UCSD-AML1 (cell line): ENCODE data around the gene SYTL2.
"Not testable (repeated sequence)": the region's sequence is repeated elsewhere in the genome, so short reads cannot be mapped to it uniquely, and the experiment has no call there.

Experiments used
- DNase-seq: peaks from one replicate; lab custom pipeline; 2025; ENCODE audit not compliant: unreplicated experiment; lab: John Stamatoyannopoulos, UW

SYTL2 gene

GRCh38 chr11:85810871-85811611 lies at the start of gene SYTL2:
Gene SYTL2, minus strand, starts transcription at chr11:85811141. Its CDS starts 53,416 bp downstream, at chr11:85757725.
- DNase-seq: peak; percentile 29

DNA sequence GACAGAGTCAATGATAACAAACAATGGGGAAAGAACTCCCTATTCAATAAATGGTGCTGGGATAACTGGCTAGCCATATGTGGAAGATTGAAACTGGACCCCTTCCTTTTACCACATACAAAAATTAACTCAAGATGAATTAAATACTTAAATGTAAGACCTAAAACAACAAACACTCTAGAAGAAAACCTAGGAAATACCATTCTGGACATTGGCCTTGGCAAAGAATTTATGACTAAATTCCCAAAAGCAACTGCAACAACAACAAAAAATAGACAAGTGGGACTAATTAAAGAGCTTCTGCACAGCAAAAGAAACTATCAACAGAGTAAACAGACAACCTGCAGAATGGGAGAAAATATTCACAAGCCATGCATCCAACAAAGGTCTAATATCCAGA lies 48.6 kb upstream of the SYTL2 start:
- DNase-seq: not testable (repeated sequence)

- DNase-seq: no peak
Measured at GRCh38 chr11:85857098-85857497, 46.2 kb upstream of the SYTL2 start.

GRCh38 chr11:85855341-85855656 lies 44.4 kb upstream of the SYTL2 start, which contains the start of gene CCDC83:
Gene CCDC83, plus strand, starts transcription at chr11:85855383. Its CDS starts 9,741 bp downstream, at chr11:85865124.
- DNase-seq: no peak

GRCh38 chr11:85854557-85855340 lies 43.8 kb upstream of the SYTL2 start:
- DNase-seq: peak; percentile 91

DNA sequence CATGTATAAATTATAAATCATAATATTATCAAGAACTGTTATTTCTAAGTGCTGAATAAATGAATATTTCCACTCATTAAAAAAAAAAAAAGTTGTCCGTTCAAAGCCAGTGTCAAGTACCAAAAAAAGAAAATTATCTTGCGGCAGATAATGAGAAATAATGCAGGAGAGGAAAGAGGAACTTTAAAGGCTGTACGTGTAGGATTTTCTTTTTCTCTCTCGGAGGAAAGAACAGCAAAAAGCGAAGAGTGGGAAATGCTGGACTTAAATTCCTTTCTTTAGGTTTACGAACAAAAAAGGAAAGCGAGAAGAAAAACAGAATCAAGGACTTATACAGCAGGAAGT lies 43.2 kb upstream of the SYTL2 start:
- DNase-seq: no peak

DNA sequence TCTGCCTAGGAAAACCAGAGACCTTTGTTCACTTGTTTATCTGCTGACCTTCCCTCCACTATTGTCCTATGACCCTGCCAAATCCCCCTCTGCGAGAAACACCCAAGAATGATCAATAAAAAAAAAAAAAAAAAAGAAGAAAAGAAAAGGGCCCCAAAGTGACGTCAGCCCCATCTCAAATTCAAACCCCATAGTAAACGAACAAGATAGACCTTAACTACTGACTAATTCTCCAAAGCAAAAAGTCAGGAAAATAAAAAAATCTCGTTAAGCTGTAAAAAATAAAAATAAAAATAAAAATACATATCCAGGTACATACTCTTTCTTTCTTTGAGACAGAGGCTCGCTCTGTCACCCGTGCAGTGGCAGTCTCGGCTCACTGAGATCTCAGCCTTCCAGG lies 42.6 kb upstream of the SYTL2 start:
- not testable (repeated sequence) for DNase-seq

GRCh38 chr11:85852754-85853153 lies 41.8 kb upstream of the SYTL2 start:
- not testable (repeated sequence) for DNase-seq

DNA sequence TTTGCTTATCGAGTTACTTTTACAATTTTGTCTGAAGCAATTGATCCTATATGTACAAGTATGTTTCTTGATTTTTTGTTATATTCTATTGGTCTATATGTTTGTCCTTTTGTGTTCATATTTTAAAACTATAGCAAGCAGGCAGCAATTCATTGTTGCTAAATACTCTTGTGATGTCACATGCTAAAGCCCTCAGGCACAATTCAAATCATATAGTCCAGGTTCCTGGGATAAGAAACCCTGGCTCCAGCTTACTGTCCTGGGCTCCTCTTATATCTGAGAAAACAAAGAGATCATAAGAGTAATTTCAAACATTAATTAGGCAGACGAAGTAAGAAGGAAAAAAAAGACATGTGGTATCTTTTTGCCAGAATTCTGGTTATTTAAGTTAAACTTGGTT lies 37.6 kb upstream of the SYTL2 start:
- no peak for DNase-seq

DNA sequence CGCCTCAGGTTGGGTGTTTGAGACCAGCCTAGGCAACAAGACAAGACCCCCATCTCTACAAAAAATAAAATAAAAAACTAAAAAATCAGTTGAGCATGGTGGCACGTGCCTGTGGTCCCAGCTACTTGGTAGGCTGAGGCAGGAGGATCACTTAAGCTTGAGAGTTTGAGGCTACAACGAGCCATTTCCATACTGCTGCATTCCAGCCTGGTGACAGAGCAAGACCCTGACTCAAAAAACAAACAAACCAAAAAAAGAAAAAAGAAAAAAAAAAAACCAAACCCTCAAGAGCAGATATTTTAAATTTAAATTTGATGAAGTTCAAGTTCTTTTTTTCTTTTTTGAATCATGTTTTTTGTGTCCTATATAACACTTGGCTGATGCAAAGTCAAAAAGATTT lies 37.1 kb upstream of the SYTL2 start:
- no peak for DNase-seq

- no peak for DNase-seq
Measured at GRCh38 chr11:85847436-85847835, 36.5 kb upstream of the SYTL2 start.

DNA sequence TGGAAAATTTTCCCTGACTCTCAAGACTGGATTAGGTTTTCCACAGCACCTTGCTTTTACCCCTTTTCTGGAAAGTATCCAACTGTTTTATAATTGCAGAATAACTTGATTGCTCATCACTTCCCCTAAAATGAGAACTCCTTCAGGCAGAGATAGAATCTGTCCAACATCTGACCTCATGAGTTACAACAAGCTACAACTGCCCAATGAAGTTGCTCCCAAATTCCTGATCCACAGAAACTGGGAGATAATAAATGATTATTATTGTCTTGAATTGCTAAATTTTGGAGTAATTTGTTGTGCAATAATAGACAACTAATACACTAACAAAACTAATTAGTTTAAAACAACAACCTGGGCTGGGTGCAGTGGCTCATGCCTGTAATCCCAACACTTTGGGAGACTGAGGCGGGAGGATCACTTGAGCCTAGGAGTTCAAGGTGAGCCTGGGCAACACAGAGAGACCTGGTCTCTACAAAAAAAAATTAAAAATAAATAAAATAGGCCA lies 34.2 kb upstream of the SYTL2 start:
- no peak for DNase-seq

DNA sequence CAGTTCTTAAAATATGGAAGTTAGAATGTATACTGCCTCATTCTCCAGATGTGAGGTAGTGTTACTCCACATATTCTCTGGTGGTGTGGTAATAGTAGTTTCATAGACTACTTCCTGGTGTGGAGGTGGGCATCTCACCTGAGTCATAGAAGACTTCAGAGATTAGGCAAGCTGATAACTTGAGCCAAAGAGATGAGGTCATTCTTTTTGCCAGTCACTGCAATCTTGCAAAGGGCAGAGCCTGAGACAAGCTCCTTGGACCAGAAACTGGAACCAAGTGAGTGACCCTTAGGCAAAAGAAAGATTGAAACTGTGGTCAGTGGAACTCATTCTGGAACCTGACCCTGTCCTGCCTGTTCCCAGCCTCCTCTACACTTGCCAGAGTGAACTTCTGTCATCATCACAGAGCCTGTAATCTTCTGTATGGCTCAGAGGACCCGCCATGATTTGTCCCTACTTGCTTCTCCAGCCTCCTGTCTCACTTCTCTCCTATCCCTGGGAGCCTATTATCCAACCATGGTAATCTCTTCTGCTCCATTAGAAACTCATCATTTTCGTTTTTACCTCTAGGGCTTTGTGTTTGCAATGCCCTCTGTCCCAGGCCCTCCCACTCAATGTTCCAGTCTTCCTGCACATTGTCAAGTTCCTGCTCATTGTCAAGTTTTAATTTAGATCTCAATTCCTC lies 33.6 kb upstream of the SYTL2 start:
- DNase-seq: no peak

- DNase-seq: no peak
Measured at GRCh38 chr11:85843929-85844328, 33.0 kb upstream of the SYTL2 start.

DNA sequence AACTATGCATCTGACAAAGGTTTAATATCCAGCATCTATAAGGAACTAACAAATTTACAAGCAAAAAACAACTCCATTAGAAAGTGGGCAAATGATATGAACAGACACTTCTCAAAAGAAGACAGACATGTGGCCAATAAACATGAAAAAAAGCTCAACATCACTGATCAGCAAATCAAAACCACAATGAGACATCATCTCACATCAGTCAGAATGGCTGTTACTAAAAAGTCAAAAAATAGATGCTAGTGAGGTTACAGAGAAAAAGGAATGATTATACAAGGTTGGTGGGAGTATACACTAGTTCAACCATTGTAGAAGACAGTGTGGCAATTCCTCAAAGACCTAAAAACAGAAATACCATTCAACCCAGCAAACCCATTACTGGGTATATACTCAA lies 30.0 kb upstream of the SYTL2 start:
- DNase-seq: not testable (repeated sequence)

DNA sequence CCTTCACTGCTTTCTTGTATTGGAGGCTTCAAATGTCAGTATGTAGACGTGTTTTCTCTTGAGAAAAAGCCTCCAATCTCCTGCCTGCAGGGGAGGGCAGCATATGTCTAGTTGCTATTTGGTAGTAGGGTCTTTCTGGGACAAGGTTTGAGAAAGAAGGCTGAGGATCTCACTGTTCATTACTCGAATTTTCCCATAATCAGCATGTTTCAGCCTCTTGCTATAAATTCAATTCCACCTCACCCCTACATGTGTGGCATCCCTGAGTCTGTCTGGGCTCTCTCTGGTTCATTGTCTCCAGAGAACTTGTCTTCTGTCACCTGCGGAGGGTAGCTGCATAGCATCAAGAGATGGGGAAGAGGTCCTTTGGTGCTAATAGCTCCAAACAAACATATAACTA lies 24.8 kb upstream of the SYTL2 start:
- no peak for DNase-seq

DNA sequence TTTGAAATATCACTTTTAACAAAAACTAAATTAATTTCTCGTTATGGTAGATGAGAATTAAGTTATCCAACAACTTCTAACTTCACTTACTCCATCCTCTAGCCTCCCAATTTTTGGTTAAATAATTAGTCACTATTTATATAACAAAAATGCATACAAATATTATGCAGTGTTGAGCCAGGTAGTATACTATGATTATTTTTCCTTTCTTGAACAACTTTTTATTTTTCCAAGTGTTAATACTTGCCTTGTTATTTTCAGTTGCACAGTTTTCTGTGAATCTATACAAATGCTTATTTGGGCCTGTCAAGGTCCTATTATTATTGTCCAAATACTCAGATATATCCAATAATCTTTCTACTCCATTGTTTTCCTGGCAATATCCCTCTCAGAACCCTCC lies 24.3 kb upstream of the SYTL2 start:
- no peak for DNase-seq

DNA sequence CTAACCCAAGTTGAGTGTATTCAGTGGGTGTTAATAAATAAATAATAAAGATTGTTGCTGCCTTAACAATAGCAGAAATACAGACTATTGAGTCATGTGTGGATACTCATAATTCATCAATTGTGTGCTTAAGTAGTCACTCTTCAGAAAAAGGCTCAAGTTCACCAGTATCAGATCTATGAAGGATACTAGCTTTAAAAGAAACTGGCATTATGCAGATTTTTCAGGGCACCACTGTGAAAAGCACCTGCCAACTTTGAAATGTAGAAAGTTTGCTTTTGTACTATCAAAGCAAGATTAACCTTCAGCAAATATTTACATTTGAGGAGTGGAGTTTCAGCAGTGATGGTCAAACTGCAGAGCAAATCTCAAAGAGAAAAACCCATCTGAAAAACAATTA lies 20.1 kb upstream of the SYTL2 start:
- no peak for DNase-seq

GRCh38 chr11:85829172-85829571 lies 18.2 kb upstream of the SYTL2 start:
- no peak for DNase-seq

GRCh38 chr11:85828640-85828978 lies 17.7 kb upstream of the SYTL2 start:
- DNase-seq: no peak

DNA sequence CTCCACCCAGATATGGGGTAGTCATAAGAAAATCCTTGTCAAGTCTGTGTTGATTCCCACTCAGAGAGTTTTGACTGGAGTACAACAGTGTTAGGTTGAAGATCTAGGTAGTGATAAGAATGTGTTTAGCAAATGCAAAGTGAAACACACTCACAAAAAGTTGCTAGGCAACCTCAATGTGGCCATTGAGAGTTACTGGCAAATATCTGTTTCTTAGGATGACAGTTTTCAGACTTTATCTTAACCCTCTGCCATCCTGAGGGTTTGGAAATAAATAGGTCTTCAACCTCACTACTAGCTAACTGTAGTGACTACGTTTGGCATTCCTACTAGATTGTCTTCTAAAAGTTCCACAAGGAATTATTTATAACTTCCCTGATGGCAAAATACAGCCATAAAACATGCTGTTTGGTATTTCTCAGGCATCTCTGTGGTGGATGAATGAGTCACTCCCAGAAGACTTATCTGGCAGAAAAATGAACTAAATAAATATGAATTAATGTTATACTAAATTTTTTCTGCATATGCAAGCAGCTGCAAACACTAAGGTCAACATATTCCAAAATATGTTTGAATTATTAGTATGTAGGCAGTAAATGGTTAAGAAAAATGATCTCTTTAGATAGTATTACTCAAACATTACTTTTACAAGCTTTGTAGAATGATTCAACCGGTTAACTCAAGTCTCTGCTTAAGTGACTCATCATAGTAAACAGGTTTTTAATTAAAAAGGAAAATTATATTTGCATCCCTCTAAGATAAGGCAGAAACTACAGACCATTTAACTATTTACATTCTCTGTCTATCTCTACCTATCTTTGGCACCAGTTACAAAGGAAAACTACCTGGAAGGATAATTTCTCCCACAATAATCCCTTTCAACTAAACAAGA lies 17.1 kb upstream of the SYTL2 start:
- no peak for DNase-seq
